Glomerular endothelial cell (primary cell): ENCODE data around the gene HPCAL1. TPM values are rescaled to one million over a fixed set of nuclear protein-coding genes. Genes with fewer than 3 reads are reported as not detected.

Source experiments
- DNase-seq: peaks from one replicate; pipeline ENCODE4 v3.0.0-alpha.2; 2011; ENCODE audit warnings: low read depth, low spot score; ENCODE audit errors: extremely low read depth
- total RNA-seq: library from RNA; depleted of rRNA; stranded (reverse); fragments of >200 nt; gene quantifications from 2 replicates; pipeline ENCODE4 v1.2.3, GENCODE V29; 2015

The HPCAL1 gene
- total RNA-seq, 1 donor from 2014 or later: 114 TPM

DNA sequence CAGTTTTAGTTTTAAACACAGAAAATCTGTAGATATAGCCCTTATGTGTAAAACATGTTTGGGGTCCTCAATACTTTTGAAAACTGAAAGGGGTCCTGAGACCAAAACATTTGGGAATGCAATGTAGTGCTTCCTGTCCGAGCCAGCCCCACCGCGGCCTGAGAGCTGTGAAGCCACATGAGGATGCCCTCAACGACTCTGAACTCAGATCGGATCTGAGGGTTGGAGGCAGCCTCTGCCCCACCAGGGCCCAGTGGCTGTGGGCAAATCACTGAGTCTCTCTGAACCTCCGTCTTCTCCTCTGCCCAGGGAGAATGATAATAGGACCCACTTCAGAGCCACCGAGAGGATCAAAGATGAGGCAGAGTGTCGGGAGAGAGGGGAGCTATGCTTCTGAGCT lies 33.4 kb upstream of the HPCAL1 start:
- DNase-seq: no peak

- no peak for DNase-seq
These were observed 32.7 kb upstream of the HPCAL1 start for GRCh38 chr2:10269711-10270610.

DNA sequence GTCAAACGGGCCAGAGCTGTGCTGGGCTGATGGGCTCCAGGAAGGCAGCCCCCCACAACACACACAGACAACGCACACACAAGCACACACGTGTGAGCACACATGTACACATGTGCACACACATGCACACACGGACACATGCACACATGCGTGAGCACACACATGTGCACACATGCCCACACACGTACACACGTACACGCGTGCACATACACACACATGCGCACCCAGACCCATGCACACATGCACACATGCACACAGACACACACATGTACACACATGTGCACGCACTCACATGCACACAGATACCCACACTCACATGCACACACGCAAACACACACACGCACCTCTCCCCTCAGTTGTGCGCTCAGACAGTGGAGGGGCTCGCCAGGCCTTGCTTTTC lies 31.2 kb upstream of the HPCAL1 start:
- DNase-seq: no peak

DNA sequence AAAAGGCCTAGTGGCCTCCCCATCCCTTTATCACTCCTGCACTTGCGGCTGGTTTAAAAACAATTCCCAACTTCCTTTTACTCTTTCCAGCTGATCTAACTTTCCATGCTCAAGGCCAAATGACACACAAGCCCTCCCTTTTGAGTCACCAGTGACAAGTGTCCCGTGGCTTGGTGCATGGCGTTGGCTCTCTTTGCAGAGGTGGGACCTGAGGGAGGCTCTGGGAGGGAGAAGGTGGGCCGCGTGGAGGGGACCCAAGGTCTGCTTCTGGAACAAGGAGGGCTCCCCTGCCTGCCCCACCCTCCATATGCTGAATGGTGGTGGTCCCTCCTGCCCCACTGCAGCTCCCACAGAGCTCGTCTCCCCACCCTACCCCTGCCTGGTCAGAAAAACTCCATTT lies 30.8 kb upstream of the HPCAL1 start:
- no peak for DNase-seq

GRCh38 chr2:10272464-10272863 lies 30.2 kb upstream of the HPCAL1 start:
- no peak for DNase-seq

- no peak for DNase-seq
These were observed 29.2 kb upstream of the HPCAL1 start for GRCh38 chr2:10273215-10274175.

GRCh38 chr2:10274376-10274775 lies 28.3 kb upstream of the HPCAL1 start:
- DNase-seq: no peak

- DNase-seq: no peak
These were observed 27.5 kb upstream of the HPCAL1 start for GRCh38 chr2:10274983-10275802.

- no peak for DNase-seq
These were observed 26.0 kb upstream of the HPCAL1 start for GRCh38 chr2:10276481-10277292.

DNA sequence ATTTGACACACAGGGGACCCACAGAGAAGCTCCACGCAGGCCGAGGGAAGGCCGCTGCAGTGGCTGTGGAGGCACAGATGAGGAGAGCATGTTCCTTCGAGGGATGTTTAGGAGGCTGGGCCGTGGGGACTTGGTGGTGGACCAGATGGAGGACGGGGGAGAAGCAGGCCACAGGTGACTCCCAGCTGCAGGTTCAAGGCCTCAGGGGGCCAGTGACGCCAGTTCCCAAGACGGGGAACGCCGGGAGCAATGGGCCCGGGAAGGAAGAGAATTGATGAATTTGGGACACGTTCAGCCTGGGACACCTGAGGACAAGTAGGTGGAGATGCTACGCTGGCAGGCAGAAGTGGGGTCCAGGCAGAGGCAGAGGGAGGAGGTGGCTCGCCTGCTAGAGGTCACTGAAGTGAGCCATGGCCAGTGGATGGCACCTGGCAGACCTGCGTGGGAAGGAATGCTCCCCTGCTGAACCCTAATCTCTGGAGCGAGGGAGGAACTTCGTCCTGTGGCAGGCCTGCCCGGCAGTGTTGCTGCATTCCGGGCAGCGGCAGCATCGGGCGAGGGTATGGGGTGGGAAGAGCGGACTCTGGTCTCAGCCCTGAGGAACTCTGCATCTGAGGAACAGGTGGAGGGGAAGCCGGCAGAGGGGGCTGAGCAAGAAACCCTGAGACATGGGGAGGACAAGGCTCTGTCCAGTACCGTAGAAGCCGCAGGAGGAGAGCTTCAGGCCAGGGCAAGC lies 25.2 kb upstream of the HPCAL1 start:
- DNase-seq: no peak

GRCh38 chr2:10278029-10278762 lies 24.5 kb upstream of the HPCAL1 start:
- DNase-seq: no peak

DNA sequence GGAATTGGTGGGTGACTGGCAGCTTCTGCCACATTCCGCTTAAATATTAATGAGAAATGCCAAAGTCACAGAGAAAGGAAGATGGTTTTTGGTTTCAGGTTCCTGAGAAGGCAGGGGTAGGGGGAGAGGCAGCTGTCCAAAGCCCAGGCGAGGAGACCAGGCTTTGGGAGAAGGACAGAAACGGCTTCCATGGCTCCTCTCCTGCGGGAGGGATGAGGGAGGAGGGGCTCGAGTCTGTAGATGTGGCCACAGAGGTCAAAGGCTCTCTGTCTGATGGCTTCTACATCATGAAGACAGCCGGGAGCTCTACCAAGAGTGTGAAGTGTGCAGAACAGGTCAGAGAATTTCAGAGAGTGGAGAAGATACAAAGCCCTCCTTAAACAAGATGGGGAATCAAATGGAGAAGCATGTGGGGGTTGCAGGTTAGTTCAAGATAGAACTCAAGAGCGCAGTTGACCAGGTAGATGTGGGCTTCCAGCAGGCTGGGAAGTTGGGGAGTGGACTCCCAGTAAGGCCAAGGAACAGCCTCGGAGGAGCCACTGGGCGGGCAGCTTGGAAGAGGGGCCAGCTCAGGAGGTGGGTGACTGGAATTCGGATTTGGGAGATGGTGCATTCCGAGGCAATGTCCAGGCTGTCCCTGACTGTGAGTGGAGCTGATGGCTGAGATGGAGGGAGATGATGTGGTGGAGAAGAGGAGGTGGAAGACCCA lies 23.8 kb upstream of the HPCAL1 start:
- no peak for DNase-seq

- no peak for DNase-seq
These were observed 23.2 kb upstream of the HPCAL1 start for GRCh38 chr2:10279472-10279870.

GRCh38 chr2:10279946-10280463 lies 22.7 kb upstream of the HPCAL1 start:
- no peak for DNase-seq

GRCh38 chr2:10281891-10282290 lies 20.8 kb upstream of the HPCAL1 start:
- no peak for DNase-seq

GRCh38 chr2:10282611-10283105 lies 20.0 kb upstream of the HPCAL1 start:
- DNase-seq: no peak
